ENCODE measurements around the gene ADCY10. TPM values are rescaled to one million over a fixed set of nuclear protein-coding genes. Genes with fewer than 3 reads are reported as not detected.

Gene ADCY10
- total RNA-seq, 2 donors from 2014 or later = 0.33 to 0.48 TPM

- H3K4me1 Mint-ChIP-seq (ENCODE audit: low read depth in 2 of 2) = peaks cover 5 to 6% of the 10 kb centered on the region in 2 donors
- ATAC-seq = peak; percentile 75 to 85
- H3K9me3 Mint-ChIP-seq = no peaks in the 10 kb centered on the region
- H3K36me3 Mint-ChIP-seq = no peaks in the 10 kb centered on the region
- H3K4me3 Mint-ChIP-seq = peak overlapping the region; percentile 17
- DNase-seq (ENCODE audit: low spot score) = no peak
- no peaks in the 10 kb centered on the region for H3K27me3 Mint-ChIP-seq
- H3K27ac Mint-ChIP-seq = peak overlapping the region in 1 of 2 donors; percentile 51
These were observed 116.9 kb downstream of the ADCY10 start for GRCh38 chr1:167797015-167797414.

- Mint-ChIP-seq H3K27me3 (no peaks in the 10 kb centered on the region), H3K9me3 (no peaks in the 10 kb centered on the region), H3K27ac (no peak overlapping the region), H3K36me3 (no peaks in the 10 kb centered on the region), H3K4me1 (ENCODE audit: low read depth in 2 of 2) (peaks cover 5 to 6% of the 10 kb centered on the region in 2 donors), H3K4me3 (no peak overlapping the region)
- DNase-seq (ENCODE audit: low spot score) (no peak), ATAC-seq (no peak)
These were observed 117.9 kb downstream of the ADCY10 start for GRCh38 chr1:167795810-167796740.

GRCh38 chr1:167794043-167794442 is 119.9 kb downstream of the ADCY10 start:
- H3K27me3 Mint-ChIP-seq = no peaks in the 10 kb centered on the region
- no peaks in the 10 kb centered on the region for H3K36me3 Mint-ChIP-seq
- H3K4me1 Mint-ChIP-seq (ENCODE audit: low read depth in 2 of 2) = peaks cover 5 to 6% of the 10 kb centered on the region in 2 donors
- H3K27ac Mint-ChIP-seq = no peak overlapping the region
- ATAC-seq = no peak
- no peaks in the 10 kb centered on the region for H3K9me3 Mint-ChIP-seq
- H3K4me3 Mint-ChIP-seq = no peak overlapping the region
- no peak for DNase-seq (ENCODE audit: low spot score)

GRCh38 chr1:167792188-167792565 is 121.8 kb downstream of the ADCY10 start:
- no peaks in the 10 kb centered on the region for H3K36me3 Mint-ChIP-seq
- no peak overlapping the region for H3K27ac Mint-ChIP-seq
- H3K4me3 Mint-ChIP-seq = no peak overlapping the region
- H3K4me1 Mint-ChIP-seq (ENCODE audit: low read depth in 2 of 2) = peaks cover 4% of the 10 kb centered on the region in 2 donors
- ATAC-seq (no peak), DNase-seq (ENCODE audit: low spot score) (no peak)
- H3K27me3 Mint-ChIP-seq = no peaks in the 10 kb centered on the region
- H3K9me3 Mint-ChIP-seq = no peaks in the 10 kb centered on the region

- no peaks in the 10 kb centered on the region for H3K4me1 Mint-ChIP-seq (ENCODE audit: low read depth in 2 of 2)
- H3K27me3 Mint-ChIP-seq = no peaks in the 10 kb centered on the region
- no peak for ATAC-seq
- no peak overlapping the region for H3K4me3 Mint-ChIP-seq
- no peaks in the 10 kb centered on the region for H3K36me3 Mint-ChIP-seq
- no peak for DNase-seq (ENCODE audit: low spot score)
- H3K27ac Mint-ChIP-seq = no peak overlapping the region
- no peaks in the 10 kb centered on the region for H3K9me3 Mint-ChIP-seq
These were observed 122.4 kb downstream of the ADCY10 start for GRCh38 chr1:167791281-167792187.

GRCh38 chr1:167790117-167790516 is 123.8 kb downstream of the ADCY10 start:
- H3K27ac Mint-ChIP-seq = no peak overlapping the region
- DNase-seq (ENCODE audit: low spot score) (no peak), ATAC-seq (no peak)
- H3K27me3 Mint-ChIP-seq = peaks cover 0 to 1% of the 10 kb centered on the region in 2 donors
- no peaks in the 10 kb centered on the region for H3K36me3 Mint-ChIP-seq
- H3K9me3 Mint-ChIP-seq = no peaks in the 10 kb centered on the region
- peaks cover 1 to 2% of the 10 kb centered on the region in 2 donors for H3K4me1 Mint-ChIP-seq (ENCODE audit: low read depth in 2 of 2)
- no peak overlapping the region for H3K4me3 Mint-ChIP-seq

- Mint-ChIP-seq H3K4me3 (no peak overlapping the region), H3K9me3 (no peaks in the 10 kb centered on the region), H3K36me3 (no peaks in the 10 kb centered on the region), H3K27ac (no peak overlapping the region), H3K27me3 (peaks cover 0 to 3% of the 10 kb centered on the region in 2 donors), H3K4me1 (ENCODE audit: low read depth in 2 of 2) (peaks cover 4 to 5% of the 10 kb centered on the region in 2 donors)
- ATAC-seq (no peak), DNase-seq (ENCODE audit: low spot score) (no peak)
These were observed 124.4 kb downstream of the ADCY10 start for GRCh38 chr1:167789501-167789900.

- Mint-ChIP-seq H3K4me3 (no peak overlapping the region), H3K4me1 (ENCODE audit: low read depth in 2 of 2) (peaks cover 4 to 5% of the 10 kb centered on the region in 2 donors), H3K27me3 (peaks cover 0 to 6% of the 10 kb centered on the region in 2 donors), H3K27ac (no peak overlapping the region), H3K9me3 (no peaks in the 10 kb centered on the region), H3K36me3 (no peaks in the 10 kb centered on the region)
- ATAC-seq (no peak), DNase-seq (ENCODE audit: low spot score) (no peak)
These were observed 127.4 kb downstream of the ADCY10 start for GRCh38 chr1:167786502-167786901.

- H3K36me3 Mint-ChIP-seq = peaks cover 2% of the 10 kb centered on the region
- H3K27me3 Mint-ChIP-seq = peaks cover 0 to 10% of the 10 kb centered on the region in 2 donors
- ATAC-seq (peak; percentile 40 to 70), DNase-seq (ENCODE audit: low spot score) (no peak)
- no peaks in the 10 kb centered on the region for H3K9me3 Mint-ChIP-seq
- no peak overlapping the region for H3K27ac Mint-ChIP-seq
- H3K4me3 Mint-ChIP-seq = no peak overlapping the region
- peaks cover 4 to 5% of the 10 kb centered on the region in 2 donors for H3K4me1 Mint-ChIP-seq (ENCODE audit: low read depth in 2 of 2)
These were observed 128.9 kb downstream of the ADCY10 start for GRCh38 chr1:167784876-167785550.

- H3K27me3 Mint-ChIP-seq = peaks cover 0 to 14% of the 10 kb centered on the region in 2 donors
- DNase-seq (ENCODE audit: low spot score) (no peak), ATAC-seq (no peak)
- H3K36me3 Mint-ChIP-seq = peaks cover 16% of the 10 kb centered on the region
- H3K4me1 Mint-ChIP-seq (ENCODE audit: low read depth in 2 of 2) = peaks cover 4 to 5% of the 10 kb centered on the region in 2 donors
- no peak overlapping the region for H3K4me3 Mint-ChIP-seq
- no peaks in the 10 kb centered on the region for H3K9me3 Mint-ChIP-seq
- no peak overlapping the region for H3K27ac Mint-ChIP-seq
These were observed 131.0 kb downstream of the ADCY10 start for GRCh38 chr1:167782946-167783345.

GRCh38 chr1:167781558-167781957 is 132.4 kb downstream of the ADCY10 start:
- no peak overlapping the region for H3K27ac Mint-ChIP-seq
- ATAC-seq = no peak
- no peak overlapping the region for H3K4me3 Mint-ChIP-seq
- peaks cover 16% of the 10 kb centered on the region for H3K36me3 Mint-ChIP-seq
- no peak for DNase-seq (ENCODE audit: low spot score)
- no peaks in the 10 kb centered on the region for H3K9me3 Mint-ChIP-seq
- peaks cover 4 to 5% of the 10 kb centered on the region in 2 donors for H3K4me1 Mint-ChIP-seq (ENCODE audit: low read depth in 2 of 2)
- peaks cover 0 to 17% of the 10 kb centered on the region in 2 donors for H3K27me3 Mint-ChIP-seq

- peaks cover 0 to 14% of the 10 kb centered on the region in 2 donors for H3K27me3 Mint-ChIP-seq
- DNase-seq (ENCODE audit: low spot score) = no peak
- ATAC-seq = no peak
- no peak overlapping the region for H3K4me3 Mint-ChIP-seq
- H3K4me1 Mint-ChIP-seq (ENCODE audit: low read depth in 2 of 2) = peaks cover 0 to 2% of the 10 kb centered on the region in 2 donors
- H3K9me3 Mint-ChIP-seq = no peaks in the 10 kb centered on the region
- no peak overlapping the region for H3K27ac Mint-ChIP-seq
- peaks cover 16% of the 10 kb centered on the region for H3K36me3 Mint-ChIP-seq
These were observed 136.7 kb downstream of the ADCY10 start for GRCh38 chr1:167777269-167777650.

- Mint-ChIP-seq H3K9me3 (no peaks in the 10 kb centered on the region), H3K27ac (no peak overlapping the region), H3K4me3 (no peak overlapping the region), H3K36me3 (peaks cover 16% of the 10 kb centered on the region), H3K4me1 (ENCODE audit: low read depth in 2 of 2) (peaks cover 0 to 2% of the 10 kb centered on the region in 2 donors), H3K27me3 (peaks cover 0 to 11% of the 10 kb centered on the region in 2 donors)
- ATAC-seq (no peak), DNase-seq (ENCODE audit: low spot score) (no peak)
These were observed 137.2 kb downstream of the ADCY10 start for GRCh38 chr1:167776616-167777268.

Data from natural killer cell treated with Interleukin-12 subunit alpha and Interleukin-12 subunit beta and Interleukin-15 and Interleukin-18, amount 100 ng/mL, for 72 hours (primary cell).